WTC11 (cell line): ENCODE data around the gene CYP3A5. TPM values are rescaled to one million over a fixed set of nuclear protein-coding genes. Genes with fewer than 3 reads are reported as not detected.
A peak's percentile ranks its signal among the peaks of the same experiment; 100 is the strongest.

Source experiments
- ATAC-seq: fragments of 200-7000 bp; cut with Tn5 transposase; 2 replicates; pipeline ENCODE4 v1.10.0; 2021; ENCODE audit warnings: mild to moderate bottlenecking, moderate library complexity
- CTCF ChIA-PET: fragments of 300-600 bp; sonication (Branson Sonifier 250); formaldehyde crosslinking; loops from one replicate; lab custom pipeline; 2021; ENCODE audit warnings: antibody characterized with exemption; lab: Charles Lee
- POLR2A ChIA-PET: fragments of 350-600 bp; sonication (Branson Sonifier 250); formaldehyde crosslinking; loops from one replicate; lab custom pipeline; 2021; ENCODE audit warnings: antibody characterized with exemption; lab: Charles Lee
- DNase-seq: peaks from one replicate; pipeline ENCODE4 v3.0.0; 2021; ENCODE audit warnings: low spot score
- H3K27ac Mint-ChIP-seq: 2 replicates; pipeline ENCODE4 v1.8.0; 2021; ENCODE audit warnings: mixed read lengths
- H3K27me3 Mint-ChIP-seq: 2 replicates; pipeline ENCODE4 v1.8.0; 2021; ENCODE audit warnings: low read depth, mild to moderate bottlenecking, moderate library complexity, mixed read lengths
- H3K36me3 Mint-ChIP-seq: 2 replicates; pipeline ENCODE4 v1.8.0; 2021; ENCODE audit warnings: mixed read lengths
- H3K4me1 Mint-ChIP-seq: 2 replicates; pipeline ENCODE4 v1.8.0; 2022; ENCODE audit warnings: mixed read lengths
- H3K4me3 Mint-ChIP-seq: 2 replicates; pipeline ENCODE4 v1.8.0; 2021; ENCODE audit warnings: mild to moderate bottlenecking, moderate library complexity, mixed read lengths
- H3K9me3 Mint-ChIP-seq: 2 replicates; pipeline ENCODE4 v1.8.0; 2021; ENCODE audit warnings: mixed read lengths
- ATF1 ChIP-seq: sonication (generic); formaldehyde crosslinking; IDR thresholded peaks from 2 replicates; pipeline ENCODE4 v1.8.1; 2023; ENCODE audit warnings: mild to moderate bottlenecking, moderate library complexity, missing genetic modification reagents
- CREB1 ChIP-seq: sonication (generic); formaldehyde crosslinking; IDR thresholded peaks from 2 replicates; pipeline ENCODE4 v1.8.0; 2023; ENCODE audit warnings: mild to moderate bottlenecking, missing genetic modification reagents
- CREM ChIP-seq: sonication (generic); formaldehyde crosslinking; IDR thresholded peaks from 2 replicates; pipeline ENCODE4 v1.8.1; 2022; ENCODE audit warnings: mild to moderate bottlenecking, missing genetic modification reagents, moderate library complexity
- ESRRA ChIP-seq: sonication (generic); formaldehyde crosslinking; IDR thresholded peaks from 2 replicates; pipeline ENCODE4 v1.8.1; 2022; ENCODE audit warnings: mild to moderate bottlenecking, missing genetic modification reagents, borderline replicate concordance
- FOXK1 ChIP-seq: sonication (generic); formaldehyde crosslinking; IDR thresholded peaks from 2 replicates; pipeline ENCODE4 v1.8.0; 2022; ENCODE audit warnings: mild to moderate bottlenecking, moderate library complexity, missing genetic modification reagents
- FOXP1 ChIP-seq: sonication (generic); formaldehyde crosslinking; IDR thresholded peaks from 2 replicates; pipeline ENCODE4 v1.8.0; 2022; ENCODE audit warnings: missing genetic modification reagents, mild to moderate bottlenecking, moderate library complexity, borderline replicate concordance
- GABPB1 ChIP-seq: sonication (generic); formaldehyde crosslinking; IDR thresholded peaks from 2 replicates; pipeline ENCODE4 v1.8.1; 2023; ENCODE audit warnings: mild to moderate bottlenecking, missing genetic modification reagents
- KAT7 ChIP-seq: sonication (generic); formaldehyde crosslinking; IDR thresholded peaks from 2 replicates; pipeline ENCODE4 v1.8.1; 2023; ENCODE audit warnings: missing genetic modification reagents, mild to moderate bottlenecking, borderline replicate concordance
- MYBL2 ChIP-seq: sonication (generic); formaldehyde crosslinking; IDR thresholded peaks from 2 replicates; pipeline ENCODE4 v1.8.1; 2023; ENCODE audit warnings: mild to moderate bottlenecking, moderate library complexity, missing genetic modification reagents
- NFYB ChIP-seq: sonication (generic); formaldehyde crosslinking; conservative IDR thresholded peaks from 2 replicates; pipeline ENCODE4 v1.8.0; 2022; ENCODE audit warnings: low read depth, missing genetic modification reagents
- OVOL2 ChIP-seq: fragments of 250-450 bp; sonication (Bioruptor Pico); IDR thresholded peaks from 2 replicates; pipeline ENCODE4 v1.9.0; 2021; ENCODE audit warnings: mild to moderate bottlenecking, borderline replicate concordance
- SMAD4 ChIP-seq: sonication (generic); formaldehyde crosslinking; IDR thresholded peaks from 2 replicates; pipeline ENCODE4 v1.8.0; 2022; ENCODE audit warnings: mild to moderate bottlenecking, missing genetic modification reagents
- SP1 ChIP-seq: sonication (generic); formaldehyde crosslinking; conservative IDR thresholded peaks from 2 replicates; pipeline ENCODE4 v1.8.1; 2022; ENCODE audit warnings: missing genetic modification reagents
- total RNA-seq: library from RNA; stranded (reverse); gene quantifications from 3 replicates; pipeline ENCODE4 v1.2.3, GENCODE V29; 2021
- TF ChIP-seq, protein P1 (sequence below): sonication (generic); formaldehyde crosslinking; IDR thresholded peaks from 2 replicates; pipeline ENCODE4 v1.8.0; 2023; ENCODE audit warnings: missing genetic modification reagents
- TF ChIP-seq, protein P2 (sequence below): fragments of 250-450 bp; sonication (Bioruptor Pico); IDR thresholded peaks from 2 replicates; pipeline ENCODE4 v1.8.0; 2021; ENCODE audit warnings: mild to moderate bottlenecking
- TF ChIP-seq, protein P3 (sequence below): fragments of 250-450 bp; sonication (Bioruptor Pico); IDR thresholded peaks from 2 replicates; pipeline ENCODE4 v1.9.0; 2021; ENCODE audit warnings: mild to moderate bottlenecking
- TF ChIP-seq, protein P4 (sequence below): sonication (generic); formaldehyde crosslinking; IDR thresholded peaks from 2 replicates; pipeline ENCODE4 v1.8.1; 2023; ENCODE audit warnings: mild to moderate bottlenecking, missing genetic modification reagents, borderline replicate concordance
- TF ChIP-seq, protein P5 (sequence below): sonication (generic); formaldehyde crosslinking; IDR thresholded peaks from 2 replicates; pipeline ENCODE4 v1.8.1; 2023; ENCODE audit warnings: mild to moderate bottlenecking, moderate library complexity, missing genetic modification reagents
- TF ChIP-seq, protein P6 (sequence below): sonication (generic); formaldehyde crosslinking; conservative IDR thresholded peaks from 2 replicates; pipeline ENCODE4 v1.8.1; 2023; ENCODE audit warnings: mild to moderate bottlenecking, low read depth, missing genetic modification reagents, moderate library complexity
- TF ChIP-seq, protein P7 (sequence below): sonication (generic); formaldehyde crosslinking; IDR thresholded peaks from 2 replicates; pipeline ENCODE4 v1.8.0; 2022; ENCODE audit warnings: mild to moderate bottlenecking, missing genetic modification reagents

CYP3A5 gene
- total RNA-seq, 1 experiment from 2014 or later, result 0.39 TPM

DNA sequence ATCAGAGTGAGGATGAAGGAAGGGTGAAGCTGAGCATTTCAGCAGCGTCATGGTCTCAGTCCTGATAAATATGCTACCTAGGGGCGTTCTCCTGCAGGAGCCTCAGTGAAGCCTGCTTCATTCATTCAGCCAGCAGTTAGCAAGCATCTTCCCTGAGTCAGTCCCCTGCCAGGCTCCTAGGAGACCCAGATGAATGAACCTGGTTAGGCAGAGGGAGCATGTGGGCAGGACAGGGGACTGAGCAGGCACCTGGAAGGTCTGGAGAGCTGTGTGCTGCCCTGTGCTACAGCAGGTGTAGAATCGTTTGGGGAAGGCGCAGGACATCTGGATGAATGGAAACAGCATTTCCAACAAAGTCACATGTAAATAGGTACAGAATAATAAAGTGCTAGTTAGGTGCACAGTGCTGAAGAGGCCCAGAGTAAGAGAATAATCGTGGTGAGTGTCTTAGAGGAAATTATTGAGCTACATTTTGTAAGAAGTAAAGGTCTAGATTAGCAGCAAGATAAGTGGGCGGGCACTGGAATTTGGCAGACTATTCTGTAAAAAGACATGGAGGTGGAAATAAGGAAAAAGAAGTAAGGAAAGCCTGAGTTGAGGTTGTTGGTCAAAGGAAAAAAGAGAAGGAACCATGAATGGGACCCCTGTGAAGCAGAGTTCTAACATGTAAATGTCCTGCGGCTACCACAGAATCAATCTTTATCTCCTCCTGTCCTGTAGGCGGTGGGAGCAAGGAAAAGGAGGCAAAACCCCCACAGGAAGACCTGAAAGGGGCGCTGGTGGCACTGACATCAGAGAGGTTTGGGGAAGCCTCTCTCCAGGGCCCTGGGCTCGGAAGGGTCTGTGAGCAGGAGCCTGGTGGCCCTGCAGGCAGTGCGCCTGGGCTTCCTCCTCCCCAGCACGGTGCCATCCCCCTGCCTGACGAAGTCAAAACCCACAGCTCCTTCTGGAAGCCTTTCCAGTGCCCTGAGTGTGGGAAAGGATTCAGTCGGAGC lies 51.0 kb downstream of the CYP3A5 start:
- no peaks in the 10 kb centered on the region for H3K9me3 Mint-ChIP-seq
- H3K4me3 Mint-ChIP-seq, result no peak overlapping the region
- peak overlapping the region; percentile 75 for H3K27ac Mint-ChIP-seq
- peaks cover 72% of the 10 kb centered on the region for H3K36me3 Mint-ChIP-seq
- POLR2A ChIA-PET, result interaction anchor here (1.3 kb wide), 1 partner anchor 12 kb away, joined by 5 read pairs; the partner anchor contains the start of gene ZSCAN25
- no peaks in the 10 kb centered on the region for H3K27me3 Mint-ChIP-seq
- H3K4me1 Mint-ChIP-seq, result peaks cover 32% of the 10 kb centered on the region
- CTCF ChIA-PET, result interaction anchor here (1.1 to 1.4 kb wide), 4 partner anchors 13 to 365 kb away, joined by 3 to 4 read pairs (median 4); partner anchors contain the start of gene ZSCAN25
- TF ChIP-seq SP1 (CRISPR knock-in tag) (no peak), OVOL2 (CRISPR knock-in tag) (no peak), SMAD4 (CRISPR knock-in tag) (no peak), ATF1 (CRISPR knock-in tag) (no peak), ESRRA (CRISPR knock-in tag) (no peak), KAT7 (no peak), FOXP1 (CRISPR knock-in tag) (no peak), CREB1 (CRISPR knock-in tag) (no peak), GABPB1 (CRISPR knock-in tag) (no peak), NFYB (CRISPR knock-in tag) (no peak), MYBL2 (CRISPR knock-in tag) (no peak), CREM (CRISPR knock-in tag) (no peak), FOXK1 (CRISPR knock-in tag) (no peak)
- TF ChIP-seq, protein P1, sequence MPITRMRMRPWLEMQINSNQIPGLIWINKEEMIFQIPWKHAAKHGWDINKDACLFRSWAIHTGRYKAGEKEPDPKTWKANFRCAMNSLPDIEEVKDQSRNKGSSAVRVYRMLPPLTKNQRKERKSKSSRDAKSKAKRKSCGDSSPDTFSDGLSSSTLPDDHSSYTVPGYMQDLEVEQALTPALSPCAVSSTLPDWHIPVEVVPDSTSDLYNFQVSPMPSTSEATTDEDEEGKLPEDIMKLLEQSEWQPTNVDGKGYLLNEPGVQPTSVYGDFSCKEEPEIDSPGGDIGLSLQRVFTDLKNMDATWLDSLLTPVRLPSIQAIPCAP, result no peak
- TF ChIP-seq, protein P2, sequence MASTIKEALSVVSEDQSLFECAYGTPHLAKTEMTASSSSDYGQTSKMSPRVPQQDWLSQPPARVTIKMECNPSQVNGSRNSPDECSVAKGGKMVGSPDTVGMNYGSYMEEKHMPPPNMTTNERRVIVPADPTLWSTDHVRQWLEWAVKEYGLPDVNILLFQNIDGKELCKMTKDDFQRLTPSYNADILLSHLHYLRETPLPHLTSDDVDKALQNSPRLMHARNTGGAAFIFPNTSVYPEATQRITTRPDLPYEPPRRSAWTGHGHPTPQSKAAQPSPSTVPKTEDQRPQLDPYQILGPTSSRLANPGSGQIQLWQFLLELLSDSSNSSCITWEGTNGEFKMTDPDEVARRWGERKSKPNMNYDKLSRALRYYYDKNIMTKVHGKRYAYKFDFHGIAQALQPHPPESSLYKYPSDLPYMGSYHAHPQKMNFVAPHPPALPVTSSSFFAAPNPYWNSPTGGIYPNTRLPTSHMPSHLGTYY (CRISPR knock-in tag), result no peak
- TF ChIP-seq, protein P3, sequence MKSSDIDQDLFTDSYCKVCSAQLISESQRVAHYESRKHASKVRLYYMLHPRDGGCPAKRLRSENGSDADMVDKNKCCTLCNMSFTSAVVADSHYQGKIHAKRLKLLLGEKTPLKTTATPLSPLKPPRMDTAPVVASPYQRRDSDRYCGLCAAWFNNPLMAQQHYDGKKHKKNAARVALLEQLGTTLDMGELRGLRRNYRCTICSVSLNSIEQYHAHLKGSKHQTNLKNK (CRISPR knock-in tag), result no peak
- TF ChIP-seq, protein P4, sequence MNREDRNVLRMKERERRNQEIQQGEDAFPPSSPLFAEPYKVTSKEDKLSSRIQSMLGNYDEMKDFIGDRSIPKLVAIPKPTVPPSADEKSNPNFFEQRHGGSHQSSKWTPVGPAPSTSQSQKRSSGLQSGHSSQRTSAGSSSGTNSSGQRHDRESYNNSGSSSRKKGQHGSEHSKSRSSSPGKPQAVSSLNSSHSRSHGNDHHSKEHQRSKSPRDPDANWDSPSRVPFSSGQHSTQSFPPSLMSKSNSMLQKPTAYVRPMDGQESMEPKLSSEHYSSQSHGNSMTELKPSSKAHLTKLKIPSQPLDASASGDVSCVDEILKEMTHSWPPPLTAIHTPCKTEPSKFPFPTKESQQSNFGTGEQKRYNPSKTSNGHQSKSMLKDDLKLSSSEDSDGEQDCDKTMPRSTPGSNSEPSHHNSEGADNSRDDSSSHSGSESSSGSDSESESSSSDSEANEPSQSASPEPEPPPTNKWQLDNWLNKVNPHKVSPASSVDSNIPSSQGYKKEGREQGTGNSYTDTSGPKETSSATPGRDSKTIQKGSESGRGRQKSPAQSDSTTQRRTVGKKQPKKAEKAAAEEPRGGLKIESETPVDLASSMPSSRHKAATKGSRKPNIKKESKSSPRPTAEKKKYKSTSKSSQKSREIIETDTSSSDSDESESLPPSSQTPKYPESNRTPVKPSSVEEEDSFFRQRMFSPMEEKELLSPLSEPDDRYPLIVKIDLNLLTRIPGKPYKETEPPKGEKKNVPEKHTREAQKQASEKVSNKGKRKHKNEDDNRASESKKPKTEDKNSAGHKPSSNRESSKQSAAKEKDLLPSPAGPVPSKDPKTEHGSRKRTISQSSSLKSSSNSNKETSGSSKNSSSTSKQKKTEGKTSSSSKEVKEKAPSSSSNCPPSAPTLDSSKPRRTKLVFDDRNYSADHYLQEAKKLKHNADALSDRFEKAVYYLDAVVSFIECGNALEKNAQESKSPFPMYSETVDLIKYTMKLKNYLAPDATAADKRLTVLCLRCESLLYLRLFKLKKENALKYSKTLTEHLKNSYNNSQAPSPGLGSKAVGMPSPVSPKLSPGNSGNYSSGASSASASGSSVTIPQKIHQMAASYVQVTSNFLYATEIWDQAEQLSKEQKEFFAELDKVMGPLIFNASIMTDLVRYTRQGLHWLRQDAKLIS (CRISPR knock-in tag), result no peak
- TF ChIP-seq, protein P5, sequence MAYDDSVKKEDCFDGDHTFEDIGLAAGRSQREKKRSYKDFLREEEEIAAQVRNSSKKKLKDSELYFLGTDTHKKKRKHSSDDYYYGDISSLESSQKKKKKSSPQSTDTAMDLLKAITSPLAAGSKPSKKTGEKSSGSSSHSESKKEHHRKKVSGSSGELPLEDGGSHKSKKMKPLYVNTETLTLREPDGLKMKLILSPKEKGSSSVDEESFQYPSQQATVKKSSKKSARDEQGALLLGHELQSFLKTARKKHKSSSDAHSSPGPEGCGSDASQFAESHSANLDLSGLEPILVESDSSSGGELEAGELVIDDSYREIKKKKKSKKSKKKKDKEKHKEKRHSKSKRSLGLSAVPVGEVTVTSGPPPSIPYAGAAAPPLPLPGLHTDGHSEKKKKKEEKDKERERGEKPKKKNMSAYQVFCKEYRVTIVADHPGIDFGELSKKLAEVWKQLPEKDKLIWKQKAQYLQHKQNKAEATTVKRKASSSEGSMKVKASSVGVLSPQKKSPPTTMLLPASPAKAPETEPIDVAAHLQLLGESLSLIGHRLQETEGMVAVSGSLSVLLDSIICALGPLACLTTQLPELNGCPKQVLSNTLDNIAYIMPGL (CRISPR knock-in tag), result no peak
- TF ChIP-seq, protein P6, sequence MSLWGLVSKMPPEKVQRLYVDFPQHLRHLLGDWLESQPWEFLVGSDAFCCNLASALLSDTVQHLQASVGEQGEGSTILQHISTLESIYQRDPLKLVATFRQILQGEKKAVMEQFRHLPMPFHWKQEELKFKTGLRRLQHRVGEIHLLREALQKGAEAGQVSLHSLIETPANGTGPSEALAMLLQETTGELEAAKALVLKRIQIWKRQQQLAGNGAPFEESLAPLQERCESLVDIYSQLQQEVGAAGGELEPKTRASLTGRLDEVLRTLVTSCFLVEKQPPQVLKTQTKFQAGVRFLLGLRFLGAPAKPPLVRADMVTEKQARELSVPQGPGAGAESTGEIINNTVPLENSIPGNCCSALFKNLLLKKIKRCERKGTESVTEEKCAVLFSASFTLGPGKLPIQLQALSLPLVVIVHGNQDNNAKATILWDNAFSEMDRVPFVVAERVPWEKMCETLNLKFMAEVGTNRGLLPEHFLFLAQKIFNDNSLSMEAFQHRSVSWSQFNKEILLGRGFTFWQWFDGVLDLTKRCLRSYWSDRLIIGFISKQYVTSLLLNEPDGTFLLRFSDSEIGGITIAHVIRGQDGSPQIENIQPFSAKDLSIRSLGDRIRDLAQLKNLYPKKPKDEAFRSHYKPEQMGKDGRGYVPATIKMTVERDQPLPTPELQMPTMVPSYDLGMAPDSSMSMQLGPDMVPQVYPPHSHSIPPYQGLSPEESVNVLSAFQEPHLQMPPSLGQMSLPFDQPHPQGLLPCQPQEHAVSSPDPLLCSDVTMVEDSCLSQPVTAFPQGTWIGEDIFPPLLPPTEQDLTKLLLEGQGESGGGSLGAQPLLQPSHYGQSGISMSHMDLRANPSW (CRISPR knock-in tag), result no peak
- TF ChIP-seq, protein P7, sequence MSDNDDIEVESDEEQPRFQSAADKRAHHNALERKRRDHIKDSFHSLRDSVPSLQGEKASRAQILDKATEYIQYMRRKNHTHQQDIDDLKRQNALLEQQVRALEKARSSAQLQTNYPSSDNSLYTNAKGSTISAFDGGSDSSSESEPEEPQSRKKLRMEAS (CRISPR knock-in tag), result no peak
- TF ChIP-seq, all 79 proteins: peak for 0
- peak; percentile 67 for ATAC-seq
- DNase-seq, result no peak
